DOHH2 (cell line): ENCODE measurements around the gene KREMEN2.

ENCODE experiments used
- H3F3A ChIP-seq: fragments of 200-600 bp; sonication (generic), shearing (Covaris generic); 2 replicates; pipeline ENCODE4 v1.6.0; 2016; ENCODE audit warnings: antibody characterized with exemption, mild to moderate bottlenecking; ENCODE audit not compliant: control insufficient read depth, insufficient read depth
- H3K27ac ChIP-seq: fragments of 200-600 bp; sonication (generic); 2 replicates; pipeline ENCODE4 v1.5.1; 2014; ENCODE audit warnings: low read depth, mild to moderate bottlenecking, low read length, moderate library complexity
- H3K27me3 ChIP-seq: fragments of 200-600 bp; sonication (generic); 2 replicates; pipeline ENCODE4 v1.6.1; 2014; ENCODE audit warnings: mild to moderate bottlenecking, low read length, mixed read lengths; ENCODE audit not compliant: control insufficient read depth
- H3K36me3 ChIP-seq: fragments of 200-600 bp; sonication (generic); 2 replicates; pipeline ENCODE4 v1.6.1; 2014; ENCODE audit warnings: mild to moderate bottlenecking, low read length, moderate library complexity, mixed read lengths; ENCODE audit not compliant: control insufficient read depth
- H3K4me1 ChIP-seq: fragments of 200-600 bp; sonication (generic); 2 replicates; pipeline ENCODE4 v1.6.1; 2014; ENCODE audit warnings: mild to moderate bottlenecking, low read length, mixed read lengths; ENCODE audit not compliant: control insufficient read depth
- H3K4me2 ChIP-seq: fragments of 200-600 bp; sonication (generic); 2 replicates; pipeline ENCODE4 v1.6.0; 2014; ENCODE audit warnings: mild to moderate bottlenecking, low read length, moderate library complexity
- H3K4me3 ChIP-seq: fragments of 200-600 bp; sonication (generic); 2 replicates; pipeline ENCODE4 v1.5.1; 2014; ENCODE audit warnings: mild to moderate bottlenecking, low read length, mixed read lengths
- H3K79me2 ChIP-seq: fragments of 200-600 bp; sonication (generic); 2 replicates; pipeline ENCODE4 v1.6.1; 2014; ENCODE audit warnings: mild to moderate bottlenecking, low read length, mixed read lengths; ENCODE audit not compliant: control insufficient read depth
- H3K9me2 ChIP-seq: fragments of 200-600 bp; sonication (generic); replicated peaks from 2 replicates; pipeline ENCODE4 v1.6.1; 2014; ENCODE audit warnings: mild to moderate bottlenecking, low read length, mixed read lengths; ENCODE audit not compliant: control insufficient read depth
- H3K9me3 ChIP-seq: fragments of 200-600 bp; sonication (generic); 2 replicates; pipeline ENCODE4 v1.6.1; 2014; ENCODE audit warnings: antibody characterized with exemption, low read length, mixed read lengths; ENCODE audit not compliant: control insufficient read depth, insufficient read depth
- H4K20me1 ChIP-seq: fragments of 200-600 bp; sonication (generic); 2 replicates; pipeline ENCODE4 v1.6.0; 2014; ENCODE audit warnings: low read depth, mild to moderate bottlenecking, antibody characterized with exemption, low read length, moderate library complexity; ENCODE audit not compliant: control insufficient read depth, insufficient read depth
- EZH2phosphoT487 ChIP-seq: fragments of 200-600 bp; sonication (generic); IDR thresholded peaks from 2 replicates; pipeline ENCODE4 v1.6.1; 2017; ENCODE audit warnings: borderline replicate concordance, mild to moderate bottlenecking, antibody characterized with exemption, low read length, moderate library complexity, mixed read lengths
- TF ChIP-seq, protein P1 (sequence below): fragments of 200-600 bp; sonication (generic); IDR thresholded peaks from one replicate; pipeline ENCODE4 v1.5.1; 2014; ENCODE audit warnings: antibody characterized with exemption, mild to moderate bottlenecking, low read depth, low read length; ENCODE audit not compliant: poor library complexity, severe bottlenecking

KREMEN2 gene

DNA sequence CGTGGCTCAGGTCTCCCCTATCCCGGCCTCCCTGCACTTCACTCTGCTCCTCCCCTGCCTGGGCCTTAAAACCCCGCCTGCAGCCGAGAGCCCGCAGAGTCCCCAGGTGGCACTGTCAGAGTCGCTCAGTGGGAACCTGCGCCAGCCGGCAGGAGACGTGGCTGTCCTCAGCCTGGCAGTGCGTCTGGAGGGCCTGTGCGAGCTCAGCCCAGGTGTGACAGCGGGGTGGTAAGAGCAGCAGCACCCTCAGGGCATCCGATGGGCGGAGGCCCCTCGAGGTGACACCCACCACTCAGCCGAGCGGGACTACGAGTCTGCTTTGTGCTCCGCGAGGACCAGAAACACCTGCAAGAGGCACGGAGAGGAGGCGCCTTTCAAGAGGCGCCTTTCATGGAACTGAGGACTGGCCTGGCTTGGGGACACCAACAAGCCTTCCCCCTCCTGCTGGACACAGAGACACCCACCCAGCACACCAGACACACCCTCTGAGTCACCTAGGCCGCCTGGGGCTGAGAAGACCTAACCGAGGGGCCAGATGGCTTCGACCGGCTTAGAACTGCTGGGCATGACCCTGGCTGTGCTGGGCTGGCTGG, 48.8 kb downstream of the KREMEN2 start, which contains the start of gene CLDN9:
CLDN9 (plus strand) TSS at position 96 of the 593 bp plus-strand sequence; CDS start at position 536, 440 bp downstream.
- H3K27me3 ChIP-seq = peaks cover 27% of the 10 kb centered on the region
- H3K4me1 ChIP-seq = peaks cover 7% of the 10 kb centered on the region
- no peak within 1 kb of the TSS for H3K27ac ChIP-seq
- no peaks in the 10 kb centered on the region for H3K36me3 ChIP-seq
- H3K79me2 ChIP-seq = no peaks in the 10 kb centered on the region
- no peak for TF ChIP-seq EZH2phosphoT487
- TF ChIP-seq, protein P1, sequence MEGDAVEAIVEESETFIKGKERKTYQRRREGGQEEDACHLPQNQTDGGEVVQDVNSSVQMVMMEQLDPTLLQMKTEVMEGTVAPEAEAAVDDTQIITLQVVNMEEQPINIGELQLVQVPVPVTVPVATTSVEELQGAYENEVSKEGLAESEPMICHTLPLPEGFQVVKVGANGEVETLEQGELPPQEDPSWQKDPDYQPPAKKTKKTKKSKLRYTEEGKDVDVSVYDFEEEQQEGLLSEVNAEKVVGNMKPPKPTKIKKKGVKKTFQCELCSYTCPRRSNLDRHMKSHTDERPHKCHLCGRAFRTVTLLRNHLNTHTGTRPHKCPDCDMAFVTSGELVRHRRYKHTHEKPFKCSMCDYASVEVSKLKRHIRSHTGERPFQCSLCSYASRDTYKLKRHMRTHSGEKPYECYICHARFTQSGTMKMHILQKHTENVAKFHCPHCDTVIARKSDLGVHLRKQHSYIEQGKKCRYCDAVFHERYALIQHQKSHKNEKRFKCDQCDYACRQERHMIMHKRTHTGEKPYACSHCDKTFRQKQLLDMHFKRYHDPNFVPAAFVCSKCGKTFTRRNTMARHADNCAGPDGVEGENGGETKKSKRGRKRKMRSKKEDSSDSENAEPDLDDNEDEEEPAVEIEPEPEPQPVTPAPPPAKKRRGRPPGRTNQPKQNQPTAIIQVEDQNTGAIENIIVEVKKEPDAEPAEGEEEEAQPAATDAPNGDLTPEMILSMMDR = no peak
- no peaks in the 10 kb centered on the region for H3F3A ChIP-seq
- H3K4me2 ChIP-seq = no peak within 1 kb of the TSS
- no peaks in the 10 kb centered on the region for H3K9me2 ChIP-seq
- H4K20me1 ChIP-seq = no peaks in the 10 kb centered on the region
- no peaks in the 10 kb centered on the region for H3K9me3 ChIP-seq
- no peak within 1 kb of the TSS for H3K4me3 ChIP-seq

DNA sequence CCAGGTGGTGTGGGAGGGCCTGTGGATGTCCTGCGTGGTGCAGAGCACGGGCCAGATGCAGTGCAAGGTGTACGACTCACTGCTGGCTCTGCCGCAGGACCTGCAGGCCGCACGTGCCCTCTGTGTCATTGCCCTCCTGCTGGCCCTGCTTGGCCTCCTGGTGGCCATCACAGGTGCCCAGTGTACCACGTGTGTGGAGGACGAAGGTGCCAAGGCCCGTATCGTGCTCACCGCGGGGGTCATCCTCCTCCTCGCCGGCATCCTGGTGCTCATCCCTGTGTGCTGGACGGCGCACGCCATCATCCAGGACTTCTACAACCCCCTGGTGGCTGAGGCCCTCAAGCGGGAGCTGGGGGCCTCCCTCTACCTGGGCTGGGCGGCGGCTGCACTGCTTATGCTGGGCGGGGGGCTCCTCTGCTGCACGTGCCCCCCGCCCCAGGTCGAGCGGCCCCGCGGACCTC, 49.4 kb downstream of the KREMEN2 start:
- H3K9me2 ChIP-seq = no peaks in the 10 kb centered on the region
- peaks cover 1% of the 10 kb centered on the region for H3K4me1 ChIP-seq
- peaks cover 21% of the 10 kb centered on the region for H3K27me3 ChIP-seq
- H4K20me1 ChIP-seq = no peaks in the 10 kb centered on the region
- H3K4me3 ChIP-seq = no peak overlapping the region
- no peaks in the 10 kb centered on the region for H3K79me2 ChIP-seq
- TF ChIP-seq, protein P1 = no peak
- no peak for TF ChIP-seq EZH2phosphoT487
- H3K9me3 ChIP-seq = no peaks in the 10 kb centered on the region
- no peak overlapping the region for H3K4me2 ChIP-seq
- no peaks in the 10 kb centered on the region for H3K36me3 ChIP-seq
- no peaks in the 10 kb centered on the region for H3F3A ChIP-seq
- H3K27ac ChIP-seq = no peak overlapping the region

DNA sequence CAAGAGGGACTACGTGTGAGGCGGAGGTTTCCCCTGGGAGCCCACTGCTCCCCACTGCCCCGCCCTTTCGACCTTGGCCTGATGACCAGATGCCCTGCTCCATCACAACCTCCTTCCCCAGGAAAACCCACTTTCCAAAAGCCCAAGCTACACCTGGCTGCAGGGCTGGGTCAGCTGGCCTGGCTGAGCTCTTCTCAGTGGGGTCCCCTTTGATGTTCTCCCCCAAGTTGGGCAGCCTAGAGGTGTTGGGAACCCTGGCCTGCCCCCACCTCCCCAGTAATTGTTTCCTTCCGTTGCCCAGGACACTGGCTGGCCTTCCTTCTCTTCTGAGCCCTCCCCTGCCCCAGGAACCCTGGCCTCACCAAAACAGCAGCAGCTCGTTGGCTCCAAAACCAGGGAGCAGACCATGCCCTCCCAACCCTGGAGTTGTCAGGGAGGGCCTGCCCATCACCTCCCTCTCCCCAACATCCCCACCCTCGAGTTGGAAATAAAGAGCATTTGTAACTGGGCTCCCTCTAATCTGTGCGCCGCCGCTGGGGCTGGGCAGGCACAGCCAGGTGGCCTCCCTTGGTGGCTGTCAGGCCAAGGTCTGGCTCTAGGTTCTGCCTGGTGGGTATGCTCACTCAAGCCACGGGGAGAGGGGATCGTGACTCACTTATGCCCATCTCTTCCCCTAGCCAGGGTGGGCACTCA, 50.1 kb downstream of the KREMEN2 start:
- no peak overlapping the region for H3K27ac ChIP-seq
- no peaks in the 10 kb centered on the region for H3K9me2 ChIP-seq
- H3K4me2 ChIP-seq = no peak overlapping the region
- H3K36me3 ChIP-seq = no peaks in the 10 kb centered on the region
- TF ChIP-seq, protein P1 = no peak
- no peak for TF ChIP-seq EZH2phosphoT487
- no peaks in the 10 kb centered on the region for H3K9me3 ChIP-seq
- no peaks in the 10 kb centered on the region for H4K20me1 ChIP-seq
- no peaks in the 10 kb centered on the region for H3F3A ChIP-seq
- H3K4me3 ChIP-seq = no peak overlapping the region
- peaks cover 16% of the 10 kb centered on the region for H3K27me3 ChIP-seq
- H3K4me1 ChIP-seq = no peaks in the 10 kb centered on the region
- H3K79me2 ChIP-seq = no peaks in the 10 kb centered on the region
